GM21723 (cell line): ENCODE measurements around the gene RALGAPA1.

Experiments used
- ATAC-seq: cut with Tn5 transposase; IDR thresholded peaks from one replicate; pipeline ENCODE4 v1.9.1; 2021; ENCODE audit warnings: mild to moderate bottlenecking, moderate library complexity; ENCODE audit not compliant: unreplicated experiment

Gene RALGAPA1

GRCh38 chr14:35556548-35556947 is 252.5 kb downstream of the RALGAPA1 start:
- ATAC-seq, result no peak

GRCh38 chr14:35553808-35554207 is 255.3 kb downstream of the RALGAPA1 start:
- ATAC-seq, result no peak

GRCh38 chr14:35551081-35551480 is 258.0 kb downstream of the RALGAPA1 start:
- ATAC-seq, result no peak

- ATAC-seq, result no peak
Observed at GRCh38 chr14:35549551-35549950, 259.5 kb downstream of the RALGAPA1 start.

- ATAC-seq, result no peak
Observed at GRCh38 chr14:35543006-35543405, 266.1 kb downstream of the RALGAPA1 start.

GRCh38 chr14:35539969-35540368 is 269.1 kb downstream of the RALGAPA1 start:
- ATAC-seq, result no peak

GRCh38 chr14:35535483-35536112 is 273.5 kb downstream of the RALGAPA1 start:
- ATAC-seq, result no peak

GRCh38 chr14:35534873-35535482 is 274.1 kb downstream of the RALGAPA1 start:
- peak; percentile 65 for ATAC-seq

GRCh38 chr14:35534208-35534872 is 274.8 kb downstream of the RALGAPA1 start:
- peak; percentile 22 for ATAC-seq

- ATAC-seq, result peak; percentile 77
Observed at GRCh38 chr14:35533357-35534207, 275.5 kb downstream of the RALGAPA1 start, which contains the start of gene INSM2. Gene INSM2 (plus strand): TSS chr14:35534164. CDS start chr14:35534253, 89 bp downstream.

- ATAC-seq, result no peak
Observed at GRCh38 chr14:35532783-35533356, 276.2 kb downstream of the RALGAPA1 start.

- ATAC-seq, result no peak
Observed at GRCh38 chr14:35531960-35532747, 276.9 kb downstream of the RALGAPA1 start.

GRCh38 chr14:35526962-35527361 is 282.1 kb downstream of the RALGAPA1 start:
- ATAC-seq, result no peak

- ATAC-seq, result no peak
Observed at GRCh38 chr14:35525695-35526094, 283.4 kb downstream of the RALGAPA1 start.

- no peak for ATAC-seq
Observed at GRCh38 chr14:35519986-35520385, 289.1 kb downstream of the RALGAPA1 start.

- no peak for ATAC-seq
Observed at GRCh38 chr14:35515916-35516315, 293.2 kb downstream of the RALGAPA1 start.

GRCh38 chr14:35512765-35513164 is 296.3 kb downstream of the RALGAPA1 start:
- no peak for ATAC-seq

GRCh38 chr14:35509846-35510245 is 299.2 kb downstream of the RALGAPA1 start:
- ATAC-seq, result no peak

GRCh38 chr14:35506927-35507326 is 302.2 kb downstream of the RALGAPA1 start:
- ATAC-seq, result no peak

GRCh38 chr14:35506461-35506860 is 302.6 kb downstream of the RALGAPA1 start:
- ATAC-seq, result no peak
